Measurements from ENCODE around the gene NHLRC4. TPM values are rescaled to one million over a fixed set of nuclear protein-coding genes. Genes with fewer than 3 reads are reported as not detected.

NHLRC4 gene
- polyA plus RNA-seq, 1 of the 3 experiments (the other 2 are of a cell fraction) = 0.69 TPM

- H3K27ac ChIP-seq (ENCODE audit: low read depth in 2 of 2, low read length in 1 of 2) = no peak overlapping the region
- H3K9me2 ChIP-seq = no peaks in the 10 kb centered on the region
- no peak for DNase-seq
- no peaks in the 10 kb centered on the region for H3K27me3 ChIP-seq (ENCODE audit: insufficient read depth)
- ChIA-PET POLR2A (no interaction called here), CTCF (no interaction called here)
- peaks cover under 1 to 3% of the 10 kb centered on the region in 2 experiments for H3K36me3 ChIP-seq (replicated peaks in 1 of 2; ENCODE audit: control insufficient read depth in 1 of 2, insufficient read depth in 2 of 2, low read length in 1 of 2)
- H4K20me1 ChIP-seq (ENCODE audit: insufficient read depth) = peaks cover 45% of the 10 kb centered on the region
- no peaks in the 10 kb centered on the region for H3K9me3 ChIP-seq
- peaks cover 14 to 27% of the 10 kb centered on the region in 2 experiments; a peak in 2 of 4 replicates for H3K4me1 ChIP-seq (ENCODE audit: control insufficient read depth in 1 of 2, insufficient read depth in 2 of 2, low read depth in 1 of 2, low read length in 1 of 2)
- H3K4me3 ChIP-seq (ENCODE audit: low read depth in 2 of 2, low read length in 1 of 2) = peak overlapping the region; percentile 82 to 89; a peak in 3 of 4 replicates
- peaks cover 80% of the 10 kb centered on the region for H3K79me2 ChIP-seq (ENCODE audit: insufficient read depth)
- 94% methylated on average over 8 of the region's 8 CpGs for WGBS (ENCODE audit: low lambda C conversion rate)
- TF ChIP-seq CTCF (IDR thresholded peaks at IDR 0.05) (no peak), RXRA (IDR thresholded peaks at IDR 0.05; ENCODE audit: borderline replicate concordance, low read depth) (no peak), PBX3 (IDR thresholded peaks at IDR 0.05) (no peak)
- H3F3A ChIP-seq (replicated peaks; ENCODE audit: insufficient read depth) = peaks cover 19% of the 10 kb centered on the region
- peak overlapping the region; percentile 81; the same call in 1 of the 2 replicates for H3K9ac ChIP-seq
- peak overlapping the region; percentile 100 for H3K4me2 ChIP-seq
- no peak overlapping the region for H2AFZ ChIP-seq (ENCODE audit: low read depth)
These were observed 24.4 kb downstream of the NHLRC4 start for GRCh38 chr16:591231-591630.

- H4K20me1 ChIP-seq (ENCODE audit: insufficient read depth) = peaks cover 45% of the 10 kb centered on the region
These were observed 25.2 kb downstream of the NHLRC4 start for GRCh38 chr16:591892-592517.

More at GRCh38 chr16:591892-592517, 25.2 kb downstream of the NHLRC4 start:
- ChIA-PET POLR2A (no interaction called here), CTCF (interaction anchor here (1.2 kb wide), 1 partner anchor 9 kb away, joined by 4 read pairs; no protein-coding TSS in a partner anchor)
- Histone ChIP-seq H3K9me2 (no peaks in the 10 kb centered on the region), H3K4me1 (ENCODE audit: control insufficient read depth in 1 of 2, insufficient read depth in 2 of 2, low read depth in 1 of 2, low read length in 1 of 2) (peaks cover 13 to 19% of the 10 kb centered on the region in 2 experiments; a peak in 2 of 4 replicates), H3K36me3 (replicated peaks in 1 of 2; ENCODE audit: control insufficient read depth in 1 of 2, insufficient read depth in 2 of 2, low read length in 1 of 2) (peaks cover 2 to 3% of the 10 kb centered on the region in 2 experiments), H3K9ac (no peak overlapping the region), H3K27ac (ENCODE audit: low read depth in 2 of 2, low read length in 1 of 2) (no peak overlapping the region), H3F3A (replicated peaks; ENCODE audit: insufficient read depth) (peaks cover 15% of the 10 kb centered on the region), H3K27me3 (ENCODE audit: insufficient read depth) (no peaks in the 10 kb centered on the region), H3K79me2 (ENCODE audit: insufficient read depth) (peaks cover 84% of the 10 kb centered on the region), H3K4me3 (ENCODE audit: low read depth in 2 of 2, low read length in 1 of 2) (no peak overlapping the region), H3K4me2 (peak overlapping the region; percentile 100; the same call in 1 of the 2 replicates), H3K9me3 (no peaks in the 10 kb centered on the region), H2AFZ (ENCODE audit: low read depth) (no peak overlapping the region)
- DNase-seq = no peak
- WGBS (ENCODE audit: low lambda C conversion rate) = 94% methylated on average over 14 of the region's 15 CpGs
- TF ChIP-seq USF2 (IDR thresholded peaks at IDR 0.05; ENCODE audit: borderline replicate concordance, low read depth, low read length) = no peak
- no peak for TF ChIP-seq MXI1 (IDR thresholded peaks at IDR 0.05; ENCODE audit: low read depth, low read length)
- TF ChIP-seq RXRA (IDR thresholded peaks at IDR 0.05; ENCODE audit: borderline replicate concordance, low read depth) = no peak
- TF ChIP-seq TAF1 (IDR thresholded peaks at IDR 0.05; ENCODE audit: borderline replicate concordance, low read depth, low read length) = no peak
- TF ChIP-seq ZBTB33 (IDR thresholded peaks at IDR 0.05; ENCODE audit: borderline replicate concordance, low read depth) = no peak
- no peak for TF ChIP-seq SIN3A (IDR thresholded peaks at IDR 0.05; ENCODE audit: borderline replicate concordance, low read depth, low read length)
- no peak for TF ChIP-seq MAX (IDR thresholded peaks at IDR 0.05; ENCODE audit: low read depth)
- TF ChIP-seq CTCF (IDR thresholded peaks at IDR 0.05) = no peak
- TF ChIP-seq IRF3 (IDR thresholded peaks at IDR 0.05; ENCODE audit: low read depth, low read length) = no peak
